SU-DHL-6 (cell line): ENCODE data around the gene SLC5A2.
"Not testable (repeated sequence)": the region's sequence is repeated elsewhere in the genome, so short reads cannot be mapped to it uniquely, and the experiment has no call there.

Source experiments
- H2AFZ ChIP-seq: fragments of 200-600 bp; sonication (generic); 2 replicates; pipeline ENCODE4 v1.6.1; 2014; ENCODE audit warnings: low read depth, mild to moderate bottlenecking, moderate library complexity, mixed read lengths, antibody characterized with exemption, low read length; ENCODE audit not compliant: severe bottlenecking
- H3F3A ChIP-seq: fragments of 200-600 bp; shearing (Covaris generic); 2 replicates; pipeline ENCODE4 v1.6.0; 2016; ENCODE audit warnings: antibody characterized with exemption, mild to moderate bottlenecking; ENCODE audit not compliant: insufficient read depth
- H3K27ac ChIP-seq: fragments of 200-600 bp; sonication (generic); 2 replicates; pipeline ENCODE4 v1.5.1; 2016; ENCODE audit warnings: low read depth, mild to moderate bottlenecking, low read length, moderate library complexity, mixed read lengths
- H3K27me3 ChIP-seq: fragments of 200-600 bp; sonication (generic), shearing (Covaris generic); 2 replicates; pipeline ENCODE4 v1.6.0; 2014; ENCODE audit warnings: mild to moderate bottlenecking, low read length
- H3K36me3 ChIP-seq: fragments of 200-600 bp; sonication (generic); 2 replicates; pipeline ENCODE4 v1.6.1; 2014; ENCODE audit warnings: mild to moderate bottlenecking, low read length, mixed read lengths
- H3K4me2 ChIP-seq: fragments of 300-600, 200-600 bp; shearing (Covaris generic), sonication (generic); 2 replicates; pipeline ENCODE4 v1.6.0; 2014; ENCODE audit warnings: low read length, low read depth, mild to moderate bottlenecking; ENCODE audit not compliant: poor library complexity, severe bottlenecking
- H3K4me3 ChIP-seq: fragments of 200-600 bp; sonication (generic); 2 replicates; pipeline ENCODE4 v1.5.1; 2014; ENCODE audit warnings: antibody characterized with exemption, low read length, mild to moderate bottlenecking, mixed read lengths; ENCODE audit not compliant: insufficient read depth, poor library complexity, severe bottlenecking
- H3K79me2 ChIP-seq: fragments of 200-600 bp; sonication (generic); 2 replicates; pipeline ENCODE4 v1.6.1; 2014; ENCODE audit warnings: mild to moderate bottlenecking, low read length, moderate library complexity; ENCODE audit not compliant: insufficient read depth
- H3K9ac ChIP-seq: fragments of 200-600 bp; sonication (generic); 2 replicates; pipeline ENCODE4 v1.7.0; 2014; ENCODE audit warnings: mild to moderate bottlenecking, low read length
- H3K9me2 ChIP-seq: fragments of 200-600 bp; sonication (generic); replicated peaks from 2 replicates; pipeline ENCODE4 v1.6.1; 2014; ENCODE audit warnings: low read length; ENCODE audit not compliant: insufficient read depth
- H3K9me3 ChIP-seq: fragments of 200-600 bp; sonication (generic); 2 replicates; pipeline ENCODE4 v1.6.1; 2014; ENCODE audit warnings: low read length, mixed read lengths; ENCODE audit not compliant: insufficient read depth
- H4K20me1 ChIP-seq: fragments of 200-600 bp; sonication (generic); 2 replicates; pipeline ENCODE4 v1.6.1; 2014; ENCODE audit warnings: low read depth, mild to moderate bottlenecking, antibody characterized with exemption, low read length, moderate library complexity, mixed read lengths
- EZH2phosphoT487 ChIP-seq: fragments of 200-600 bp; sonication (generic), shearing (Covaris generic); conservative IDR thresholded peaks from 2 replicates; pipeline ENCODE4 v1.6.1; 2018; ENCODE audit warnings: mild to moderate bottlenecking, antibody characterized with exemption, low read length, moderate library complexity, mixed read lengths
- TF ChIP-seq, protein P1 (sequence below): fragments of 200-600 bp; sonication (generic); IDR thresholded peaks from one replicate; pipeline ENCODE4 v1.5.1; 2017; ENCODE audit warnings: antibody characterized with exemption, mild to moderate bottlenecking, low read length, moderate library complexity; ENCODE audit not compliant: insufficient read depth, poor library complexity, severe bottlenecking

SLC5A2 gene

GRCh38 chr16:31501226-31501965 is 18.5 kb downstream of the SLC5A2 start:
- no peaks in the 10 kb centered on the region for H3K36me3 ChIP-seq
- H3K79me2 ChIP-seq: no peaks in the 10 kb centered on the region
- H3K4me2 ChIP-seq: no peak overlapping the region
- no peak overlapping the region for H3K4me3 ChIP-seq
- H2AFZ ChIP-seq: no peak overlapping the region
- H3K27me3 ChIP-seq: no peaks in the 10 kb centered on the region
- H3K9me3 ChIP-seq: no peaks in the 10 kb centered on the region
- no peak for TF ChIP-seq EZH2phosphoT487
- TF ChIP-seq, protein P1, sequence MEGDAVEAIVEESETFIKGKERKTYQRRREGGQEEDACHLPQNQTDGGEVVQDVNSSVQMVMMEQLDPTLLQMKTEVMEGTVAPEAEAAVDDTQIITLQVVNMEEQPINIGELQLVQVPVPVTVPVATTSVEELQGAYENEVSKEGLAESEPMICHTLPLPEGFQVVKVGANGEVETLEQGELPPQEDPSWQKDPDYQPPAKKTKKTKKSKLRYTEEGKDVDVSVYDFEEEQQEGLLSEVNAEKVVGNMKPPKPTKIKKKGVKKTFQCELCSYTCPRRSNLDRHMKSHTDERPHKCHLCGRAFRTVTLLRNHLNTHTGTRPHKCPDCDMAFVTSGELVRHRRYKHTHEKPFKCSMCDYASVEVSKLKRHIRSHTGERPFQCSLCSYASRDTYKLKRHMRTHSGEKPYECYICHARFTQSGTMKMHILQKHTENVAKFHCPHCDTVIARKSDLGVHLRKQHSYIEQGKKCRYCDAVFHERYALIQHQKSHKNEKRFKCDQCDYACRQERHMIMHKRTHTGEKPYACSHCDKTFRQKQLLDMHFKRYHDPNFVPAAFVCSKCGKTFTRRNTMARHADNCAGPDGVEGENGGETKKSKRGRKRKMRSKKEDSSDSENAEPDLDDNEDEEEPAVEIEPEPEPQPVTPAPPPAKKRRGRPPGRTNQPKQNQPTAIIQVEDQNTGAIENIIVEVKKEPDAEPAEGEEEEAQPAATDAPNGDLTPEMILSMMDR: no peak
- H3F3A ChIP-seq: no peaks in the 10 kb centered on the region
- no peaks in the 10 kb centered on the region for H4K20me1 ChIP-seq
- no peak overlapping the region for H3K27ac ChIP-seq
- no peak overlapping the region for H3K9ac ChIP-seq
- no peaks in the 10 kb centered on the region for H3K9me2 ChIP-seq

- Histone ChIP-seq H3F3A (no peaks in the 10 kb centered on the region), H3K9ac (no peak overlapping the region), H3K9me3 (no peaks in the 10 kb centered on the region), H3K36me3 (no peaks in the 10 kb centered on the region), H3K4me3 (no peak overlapping the region), H3K27ac (no peak overlapping the region), H3K9me2 (no peaks in the 10 kb centered on the region), H3K79me2 (0 out of 2 replicates have a peak, but pooled peaks cover under 1% of the 10 kb centered on the region), H4K20me1 (no peaks in the 10 kb centered on the region), H2AFZ (no peak overlapping the region), H3K4me2 (no peak overlapping the region), H3K27me3 (no peaks in the 10 kb centered on the region)
- TF ChIP-seq, protein P1: no peak
- TF ChIP-seq EZH2phosphoT487: no peak
Measured at GRCh38 chr16:31501966-31502348, 19.0 kb downstream of the SLC5A2 start.

GRCh38 chr16:31502981-31503380 is 20.1 kb downstream of the SLC5A2 start:
- Histone ChIP-seq H3K9me2 (no peaks in the 10 kb centered on the region), H3K4me2 (no peak overlapping the region), H2AFZ (no peak overlapping the region), H3K9me3 (no peaks in the 10 kb centered on the region), H3K27ac (no peak overlapping the region), H4K20me1 (no peaks in the 10 kb centered on the region), H3K79me2 (peaks cover 10% of the 10 kb centered on the region; the same call in 1 of the 2 replicates), H3K27me3 (no peaks in the 10 kb centered on the region), H3F3A (no peaks in the 10 kb centered on the region), H3K4me3 (no peak overlapping the region), H3K9ac (no peak overlapping the region), H3K36me3 (no peaks in the 10 kb centered on the region)
- TF ChIP-seq, protein P1: no peak
- TF ChIP-seq EZH2phosphoT487: no peak

GRCh38 chr16:31503555-31503954 is 20.6 kb downstream of the SLC5A2 start:
- not testable (repeated sequence) for H3K9me2 ChIP-seq, H3K27ac ChIP-seq, H4K20me1 ChIP-seq, H3F3A ChIP-seq, H3K36me3 ChIP-seq, H3K9ac ChIP-seq, H3K9me3 ChIP-seq, H3K4me2 ChIP-seq, H3K27me3 ChIP-seq, H2AFZ ChIP-seq, H3K4me3 ChIP-seq
- H3K79me2 ChIP-seq: peaks cover 11% of the 10 kb centered on the region; the same call in 1 of the 2 replicates
